Stimulated activated CD8-positive, alpha-beta memory T cell treated with anti-CD3 and anti-CD28 coated beads, Interleukin-2, amount 100 ng/mL, for 1 hour (primary cell): ENCODE measurements around the gene TMCC1.

Experiments
- DNase-seq, 2 donors: peaks; one replicate each; pipeline ENCODE4 v3.0.0-alpha.2; 2020; ENCODE audit warnings: low read depth in 2 of 2

The TMCC1 gene

DNA sequence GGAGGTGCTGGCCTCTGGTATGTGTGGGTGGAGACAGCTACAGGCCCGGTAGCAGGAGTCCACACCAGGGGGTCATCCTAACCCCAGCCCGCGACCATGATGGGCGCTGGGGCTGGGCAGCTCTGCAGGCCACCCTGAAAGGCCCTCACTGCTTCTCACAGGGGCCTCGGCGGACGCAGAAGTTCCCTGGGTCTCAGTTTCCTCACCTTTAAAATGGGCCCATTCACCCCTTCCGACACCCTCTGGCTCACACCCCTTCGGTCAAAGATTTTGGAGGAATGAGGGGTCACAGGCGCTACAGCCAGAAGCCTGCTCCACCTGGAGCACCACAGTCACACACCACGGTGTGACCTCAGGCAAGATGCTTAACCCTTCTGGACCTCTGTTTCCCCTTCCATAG is 295.0 kb downstream of the TMCC1 start:
- DNase-seq, result no peak

DNA sequence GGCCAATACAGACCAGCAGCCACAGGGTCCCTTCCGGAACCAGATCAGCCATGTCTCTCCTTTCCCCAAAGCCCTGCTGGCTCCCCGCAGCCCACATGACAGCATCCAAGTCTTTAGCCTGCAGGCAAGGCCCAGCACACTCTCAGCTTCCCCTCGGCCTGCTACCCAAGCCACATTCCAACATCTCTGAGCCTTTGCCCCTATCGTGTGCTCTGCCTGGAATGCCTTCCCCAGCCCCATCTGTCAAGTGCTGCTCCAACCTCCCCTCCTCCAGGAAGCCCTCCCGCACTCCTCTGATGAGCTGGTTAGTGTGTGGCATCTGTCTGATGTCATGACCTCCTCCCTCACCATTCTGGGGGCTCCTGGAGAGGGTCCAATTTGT is 295.5 kb downstream of the TMCC1 start:
- no peak for DNase-seq
